Gastroesophageal sphincter (tissue), 4 donors: ENCODE results near the gene CIAO2A. TPM values are rescaled to one million over a fixed set of nuclear protein-coding genes. Genes with fewer than 3 reads are reported as not detected.

Experiments
- ATAC-seq: fragments of 150-250 bp; one replicate; pipeline ENCODE4 v1.9.1; 2016; ENCODE audit warnings: mild to moderate bottlenecking, moderate library complexity
- H3K27ac ChIP-seq, 4 donors: fragments of 200-600 bp; sonication (generic) in 3 of 4; 1 replicate in 3 of 4; 2 replicates in 1 of 4; pipeline ENCODE4 v1.5.1; 2016 to 2019
- H3K27me3 ChIP-seq: fragments of 200-600 bp; sonication (generic); one replicate; pipeline ENCODE4 v1.5.1; 2019
- H3K36me3 ChIP-seq, 2 donors: fragments of 200-600 bp; sonication (generic); one replicate each; pipeline ENCODE4 v1.5.1; 2019; ENCODE audit warnings: control low read depth in 1 of 2
- H3K4me1 ChIP-seq, 3 donors: fragments of 200-600 bp; sonication (generic); 1 replicate in 2 of 3; 2 replicates in 1 of 3; pipeline ENCODE4 v1.5.1; 2016 to 2019; ENCODE audit warnings: control low read depth in 2 of 3
- H3K4me3 ChIP-seq, 2 donors: fragments of 200-600 bp; sonication (generic); one replicate each; pipeline ENCODE4 v1.5.1; 2019; ENCODE audit warnings: mild to moderate bottlenecking in 1 of 2, moderate library complexity in 1 of 2
- H3K9me3 ChIP-seq, 3 donors: fragments of 200-600 bp; sonication (generic); one replicate each; pipeline ENCODE4 v1.5.1; 2017 to 2019; ENCODE audit warnings: control low read depth in 2 of 3
- EP300 ChIP-seq: sonication (generic); formaldehyde crosslinking; IDR thresholded peaks from one replicate; pipeline ENCODE4 v1.6.1; 2017; ENCODE audit warnings: antibody characterized with exemption, mild to moderate bottlenecking
- POLR2A ChIP-seq, 2 donors: fragments of 450-650 bp; IDR thresholded peaks; one replicate each; pipeline ENCODE4 v1.6.1; 2017; ENCODE audit warnings: antibody characterized with exemption in 2 of 2, mild to moderate bottlenecking in 2 of 2, moderate library complexity in 1 of 2
- POLR2AphosphoS5 ChIP-seq: sonication (generic); formaldehyde crosslinking; IDR thresholded peaks from one replicate; pipeline ENCODE4 v1.6.1; 2017; ENCODE audit warnings: antibody characterized with exemption
- WGBS, 2 donors: methylation state at CpG; one replicate each; pipeline ENCODE4 v1.1.5; 2018; ENCODE audit warnings: low coverage in 1 of 2; 5-methylcytosine and 5-hydroxymethylcytosine counted together
- total RNA-seq, 4 donors: library from RNA; depleted of rRNA; stranded (reverse); fragments of >200 nt; gene quantifications; one replicate each; pipeline ENCODE4 v1.1.0, GENCODE V29; 2016
- TF ChIP-seq, protein P1 (sequence below), 4 experiments: fragments of 200-600 bp in 2 of 4; fragments of 450-650 bp in 2 of 4; sonication (generic) in 1 of 4; IDR thresholded peaks; one replicate each; pipeline ENCODE4 v1.5.1; 2017 to 2019; ENCODE audit warnings: antibody characterized with exemption in 4 of 4, mild to moderate bottlenecking in 2 of 4, moderate library complexity in 2 of 4

The CIAO2A gene
- total RNA-seq, 4 donors from 2014 or later = 11.7 to 34.0 (median 27.8) TPM

DNA sequence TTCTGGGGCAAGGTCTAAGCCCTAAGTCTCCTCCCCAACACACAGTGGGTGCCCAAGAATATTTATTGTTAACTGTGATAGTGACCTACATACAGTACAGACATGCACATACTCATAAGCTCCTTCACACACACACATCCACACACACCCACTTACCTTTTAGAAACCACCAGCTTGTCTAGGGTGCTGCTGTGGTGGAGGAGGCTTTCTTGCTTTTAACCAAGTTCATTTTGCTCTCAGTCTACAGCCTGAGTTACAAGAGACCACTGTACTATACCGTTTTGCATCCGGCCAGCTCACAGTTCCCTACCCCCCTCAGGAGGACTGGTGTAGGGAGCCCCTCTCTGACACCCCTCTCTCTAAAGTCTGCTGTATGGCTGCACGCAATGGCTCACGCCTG is 64.0 kb downstream of the CIAO2A start:
- no peak overlapping the region for H3K4me3 ChIP-seq
- ATAC-seq = no peak
- H3K9me3 ChIP-seq = no peaks in the 10 kb centered on the region
- H3K27ac ChIP-seq = no peak overlapping the region
- no peaks in the 10 kb centered on the region for H3K36me3 ChIP-seq
- no peak for TF ChIP-seq EP300
- TF ChIP-seq, protein P1, sequence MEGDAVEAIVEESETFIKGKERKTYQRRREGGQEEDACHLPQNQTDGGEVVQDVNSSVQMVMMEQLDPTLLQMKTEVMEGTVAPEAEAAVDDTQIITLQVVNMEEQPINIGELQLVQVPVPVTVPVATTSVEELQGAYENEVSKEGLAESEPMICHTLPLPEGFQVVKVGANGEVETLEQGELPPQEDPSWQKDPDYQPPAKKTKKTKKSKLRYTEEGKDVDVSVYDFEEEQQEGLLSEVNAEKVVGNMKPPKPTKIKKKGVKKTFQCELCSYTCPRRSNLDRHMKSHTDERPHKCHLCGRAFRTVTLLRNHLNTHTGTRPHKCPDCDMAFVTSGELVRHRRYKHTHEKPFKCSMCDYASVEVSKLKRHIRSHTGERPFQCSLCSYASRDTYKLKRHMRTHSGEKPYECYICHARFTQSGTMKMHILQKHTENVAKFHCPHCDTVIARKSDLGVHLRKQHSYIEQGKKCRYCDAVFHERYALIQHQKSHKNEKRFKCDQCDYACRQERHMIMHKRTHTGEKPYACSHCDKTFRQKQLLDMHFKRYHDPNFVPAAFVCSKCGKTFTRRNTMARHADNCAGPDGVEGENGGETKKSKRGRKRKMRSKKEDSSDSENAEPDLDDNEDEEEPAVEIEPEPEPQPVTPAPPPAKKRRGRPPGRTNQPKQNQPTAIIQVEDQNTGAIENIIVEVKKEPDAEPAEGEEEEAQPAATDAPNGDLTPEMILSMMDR (IDR thresholded peaks at IDR 0.05) = no peak
- no peak for TF ChIP-seq POLR2A (IDR thresholded peaks at IDR 0.05)
- TF ChIP-seq POLR2AphosphoS5 = no peak
- 71 to 92% methylated on average over 1 to 2 of the region's 4 CpGs for WGBS, 2 donors
- no peaks in the 10 kb centered on the region for H3K4me1 ChIP-seq
- H3K27me3 ChIP-seq = no peaks in the 10 kb centered on the region

DNA sequence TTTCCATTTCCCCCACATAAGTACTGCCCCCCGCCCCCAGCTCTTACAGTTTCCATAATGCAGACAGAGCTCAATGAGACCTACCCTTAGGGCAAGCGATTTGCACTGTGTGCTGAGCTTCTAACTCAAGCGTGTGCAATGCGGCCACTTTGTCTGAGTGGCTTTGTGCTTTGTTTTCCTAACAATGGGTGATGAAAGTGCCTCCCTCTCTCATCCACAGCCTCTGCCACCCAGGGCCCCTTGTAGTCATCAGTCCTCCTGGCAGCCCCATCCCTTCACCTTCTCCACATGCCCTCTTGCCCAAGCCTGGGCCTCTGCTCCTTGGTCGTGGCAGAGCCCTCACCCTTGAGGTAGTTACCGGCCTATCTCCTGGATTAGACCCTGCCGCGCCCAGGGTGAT is 64.5 kb downstream of the CIAO2A start:
- H3K27me3 ChIP-seq = no peaks in the 10 kb centered on the region
- no peak overlapping the region for H3K27ac ChIP-seq
- no peak for ATAC-seq
- H3K36me3 ChIP-seq = no peaks in the 10 kb centered on the region
- 67 to 94% methylated on average over 2 to 7 of the region's 8 CpGs for WGBS, 2 donors
- H3K4me3 ChIP-seq = no peak overlapping the region
- TF ChIP-seq POLR2A (IDR thresholded peaks at IDR 0.05) = no peak
- TF ChIP-seq EP300 = no peak
- TF ChIP-seq, protein P1 (IDR thresholded peaks at IDR 0.05) = no peak
- TF ChIP-seq POLR2AphosphoS5 = no peak
- no peaks in the 10 kb centered on the region for H3K9me3 ChIP-seq
- H3K4me1 ChIP-seq = no peaks in the 10 kb centered on the region

DNA sequence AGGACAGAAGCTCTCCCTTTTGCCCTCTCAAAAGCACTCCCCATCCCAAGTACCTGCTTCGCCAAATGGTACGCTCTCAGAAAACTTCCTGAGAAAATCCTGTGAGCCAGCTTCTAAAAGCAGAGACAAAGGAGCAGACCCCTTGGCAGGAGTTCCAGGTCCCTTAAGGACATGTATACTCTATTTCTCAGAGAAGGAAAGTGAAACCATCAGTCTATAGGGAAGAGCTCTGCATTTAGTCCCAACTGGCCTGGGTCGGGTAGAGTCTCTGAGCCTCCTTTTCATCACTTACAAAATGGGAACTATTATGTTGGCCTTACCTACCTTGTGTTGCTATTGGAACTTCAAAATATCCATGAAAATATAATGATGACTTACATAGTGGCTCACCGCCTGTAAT is 67.0 kb downstream of the CIAO2A start:
- H3K9me3 ChIP-seq = no peaks in the 10 kb centered on the region
- WGBS, 2 donors = 86% methylated on average over 1 to 2 of the region's 4 CpGs
- ATAC-seq = no peak
- TF ChIP-seq EP300 (no peak), POLR2AphosphoS5 (no peak), POLR2A (IDR thresholded peaks at IDR 0.05) (no peak)
- TF ChIP-seq, protein P1 (IDR thresholded peaks at IDR 0.05) = no peak
- H3K4me1 ChIP-seq = peaks cover 0 to 3% (median 0%) of the 10 kb centered on the region in 3 donors
- no peak overlapping the region for H3K27ac ChIP-seq
- H3K27me3 ChIP-seq = no peaks in the 10 kb centered on the region
- no peaks in the 10 kb centered on the region for H3K36me3 ChIP-seq
- H3K4me3 ChIP-seq = no peak overlapping the region

- 58 to 68% methylated on average over 4 of the region's 5 CpGs for WGBS, 2 donors
- no peak for ATAC-seq
- TF ChIP-seq POLR2AphosphoS5 (no peak), EP300 (no peak), POLR2A (IDR thresholded peaks at IDR 0.05) (no peak)
- TF ChIP-seq, protein P1 (IDR thresholded peaks at IDR 0.05) = no peak
- peaks cover 0 to 6% (median 0%) of the 10 kb centered on the region in 3 donors for H3K4me1 ChIP-seq
- no peak overlapping the region for H3K27ac ChIP-seq
- H3K27me3 ChIP-seq = no peaks in the 10 kb centered on the region
- no peaks in the 10 kb centered on the region for H3K9me3 ChIP-seq
- no peaks in the 10 kb centered on the region for H3K36me3 ChIP-seq
- H3K4me3 ChIP-seq = no peak overlapping the region
These were observed 69.2 kb downstream of the CIAO2A start for GRCh38 chr15:64024172-64025050.

- Histone ChIP-seq H3K4me1 (peaks cover 0 to 6% (median 0%) of the 10 kb centered on the region in 3 donors), H3K9me3 (no peaks in the 10 kb centered on the region), H3K27me3 (no peaks in the 10 kb centered on the region), H3K27ac (no peak overlapping the region), H3K4me3 (no peak overlapping the region), H3K36me3 (no peaks in the 10 kb centered on the region)
- TF ChIP-seq POLR2A (IDR thresholded peaks at IDR 0.05) (no peak), POLR2AphosphoS5 (no peak), EP300 (no peak)
- TF ChIP-seq, protein P1 (IDR thresholded peaks at IDR 0.05) = no peak
- ATAC-seq = no peak
- 42 to 100% methylated on average over 1 of the region's 1 CpG for WGBS, 2 donors
These were observed 70.4 kb downstream of the CIAO2A start for GRCh38 chr15:64023220-64023619.
